Osteoblast (primary cell): ENCODE measurements around the gene EFNB1. TPM values are rescaled to one million over a fixed set of nuclear protein-coding genes. Genes with fewer than 3 reads are reported as not detected.

Source experiments
- DNase-seq: peaks from one replicate; pipeline ENCODE4 v3.0.0; 2011; ENCODE audit warnings: low spot score, mixed read lengths; ENCODE audit not compliant: insufficient read length; ENCODE audit errors: missing footprints
- H2AFZ ChIP-seq: 2 replicates; pipeline ENCODE4 v1.6.0; 2011; ENCODE audit warnings: mild to moderate bottlenecking, low read length
- H3K27ac ChIP-seq: 2 replicates; pipeline ENCODE4 v1.5.1; 2011; ENCODE audit warnings: mild to moderate bottlenecking, low read depth, low read length, moderate library complexity
- H3K27me3 ChIP-seq: 2 replicates; pipeline ENCODE4 v1.6.0; 2012; ENCODE audit warnings: mild to moderate bottlenecking, control low read depth, inconsistent platforms, low read length, moderate library complexity; ENCODE audit not compliant: insufficient read depth
- H3K36me3 ChIP-seq: 2 replicates; pipeline ENCODE4 v1.5.1; 2011; ENCODE audit warnings: mild to moderate bottlenecking, low read length, control low read depth, moderate library complexity; ENCODE audit not compliant: insufficient read depth
- H3K4me1 ChIP-seq: 2 replicates; pipeline ENCODE4 v1.5.1; 2011; ENCODE audit warnings: mild to moderate bottlenecking, low read length, control low read depth, moderate library complexity; ENCODE audit not compliant: insufficient read depth
- H3K4me2 ChIP-seq: 2 replicates; pipeline ENCODE4 v1.6.0; 2011; ENCODE audit warnings: mild to moderate bottlenecking, low read length; ENCODE audit not compliant: insufficient read depth
- H3K4me3 ChIP-seq: fragments of 200-600 bp; sonication (generic); 3 replicates; pipeline ENCODE4 v1.5.1; 2012; ENCODE audit warnings: mild to moderate bottlenecking, low read length, inconsistent platforms; ENCODE audit not compliant: insufficient read depth
- H3K79me2 ChIP-seq: 2 replicates; pipeline ENCODE4 v1.6.0; 2012; ENCODE audit warnings: mild to moderate bottlenecking, low read length, control low read depth, inconsistent platforms; ENCODE audit not compliant: insufficient read depth
- H3K9me3 ChIP-seq: 2 replicates; pipeline ENCODE4 v1.5.1; 2011; ENCODE audit warnings: low read depth, low read length, control low read depth
- H4K20me1 ChIP-seq: 2 replicates; pipeline ENCODE4 v1.6.0; 2012; ENCODE audit warnings: mild to moderate bottlenecking, low read length, control low read depth; ENCODE audit not compliant: insufficient read depth
- CTCF ChIP-seq: IDR thresholded peaks from 2 replicates; pipeline ENCODE4 v1.5.1; 2011; ENCODE audit warnings: mild to moderate bottlenecking, low read depth, low read length, moderate library complexity; ENCODE audit errors: extremely low read depth
- total RNA-seq: library from RNA; depleted of rRNA; stranded (reverse); fragments of >200 nt; gene quantifications from 2 replicates; pipeline ENCODE4 v1.2.3, GENCODE V29; 2012

Gene EFNB1
- total RNA-seq, 1 donor, result 34.7 TPM

- Histone ChIP-seq H3K27ac (no peak overlapping the region), H2AFZ (no peak overlapping the region), H3K9me3 (no peaks in the 10 kb centered on the region), H3K4me3 (no peak overlapping the region), H4K20me1 (peaks cover 41% of the 10 kb centered on the region), H3K36me3 (no peaks in the 10 kb centered on the region), H3K79me2 (peaks cover 41% of the 10 kb centered on the region), H3K27me3 (peaks cover 8% of the 10 kb centered on the region), H3K4me1 (no peaks in the 10 kb centered on the region), H3K4me2 (no peak overlapping the region)
- peak; percentile 81 for DNase-seq
- no peak for TF ChIP-seq CTCF
Observed at GRCh38 chrX:68834371-68835103, 5.7 kb downstream of the EFNB1 start.

- peaks cover 2% of the 10 kb centered on the region for H3K36me3 ChIP-seq
- TF ChIP-seq CTCF, result no peak
- H2AFZ ChIP-seq, result no peak overlapping the region
- no peak overlapping the region for H3K4me3 ChIP-seq
- peaks cover 8% of the 10 kb centered on the region for H3K27me3 ChIP-seq
- no peak overlapping the region for H3K4me2 ChIP-seq
- no peaks in the 10 kb centered on the region for H3K4me1 ChIP-seq
- DNase-seq, result peak; percentile 21
- peaks cover 40% of the 10 kb centered on the region for H3K79me2 ChIP-seq
- H3K27ac ChIP-seq, result no peak overlapping the region
- H4K20me1 ChIP-seq, result peaks cover 41% of the 10 kb centered on the region
- no peaks in the 10 kb centered on the region for H3K9me3 ChIP-seq
Observed at GRCh38 chrX:68835104-68835442, 6.3 kb downstream of the EFNB1 start.

GRCh38 chrX:68835468-68835867 lies 6.6 kb downstream of the EFNB1 start:
- Histone ChIP-seq H3K27me3 (peaks cover 8% of the 10 kb centered on the region), H3K36me3 (peaks cover 4% of the 10 kb centered on the region), H4K20me1 (peaks cover 41% of the 10 kb centered on the region), H3K79me2 (peaks cover 36% of the 10 kb centered on the region), H3K4me1 (no peaks in the 10 kb centered on the region), H3K9me3 (no peaks in the 10 kb centered on the region), H3K4me2 (no peak overlapping the region), H2AFZ (no peak overlapping the region), H3K4me3 (no peak overlapping the region), H3K27ac (no peak overlapping the region)
- no peak for DNase-seq
- no peak for TF ChIP-seq CTCF

GRCh38 chrX:68837119-68837518 lies 8.3 kb downstream of the EFNB1 start:
- Histone ChIP-seq H3K4me3 (no peak overlapping the region), H3K79me2 (peaks cover 28% of the 10 kb centered on the region), H3K27ac (no peak overlapping the region), H3K9me3 (no peaks in the 10 kb centered on the region), H3K36me3 (peaks cover 4% of the 10 kb centered on the region), H2AFZ (no peak overlapping the region), H4K20me1 (peaks cover 37% of the 10 kb centered on the region), H3K27me3 (peaks cover 8% of the 10 kb centered on the region), H3K4me1 (no peaks in the 10 kb centered on the region), H3K4me2 (no peak overlapping the region)
- TF ChIP-seq CTCF, result no peak
- DNase-seq, result peak; percentile 58
